HepG2 (cell line): Measurements from ENCODE around the gene LRIG1. TPM values are rescaled to one million over a fixed set of nuclear protein-coding genes. Genes with fewer than 3 reads are reported as not detected.
"Not testable (repeated sequence)": the region's sequence is repeated elsewhere in the genome, so short reads cannot be mapped to it uniquely, and the experiment has no call there.

Experiments used
- ATAC-seq: fragments of 200-7000 bp; cut with Tn5 transposase; 3 replicates; pipeline ENCODE4 v1.9.1; 2020; ENCODE audit warnings: mild to moderate bottlenecking, moderate library complexity
- BruUV-seq: library from RNA; stranded (reverse); fragments of 400-500 nt; replicated peaks from 2 replicates; lab custom pipeline; 2021; lab: Mats Ljungman, UMichigan
- CTCF ChIA-PET: fragments of 300-600 bp; formaldehyde crosslinking; extraction: SDS; loops from one replicate; lab custom pipeline; 2021; ENCODE audit warnings: low total read pairs, inconsistent platforms, low intra/inter-chr PET ratio; lab: Yijun Ruan, JAX
- POLR2A ChIA-PET: fragments of 350-600 bp; sonication (Branson Sonifier 250); formaldehyde crosslinking; loops from one replicate; lab custom pipeline; 2020; ENCODE audit warnings: antibody characterized with exemption, inconsistent platforms; lab: Yijun Ruan, JAX
- DNase-seq: peaks from one replicate; pipeline ENCODE4 v3.0.0-alpha.2; 2015; ENCODE audit warnings: low spot score
- FAIRE-seq: peaks from 3 replicates; lab custom pipeline; 2011; peaks lifted over from hg19 to GRCh38; lab: Jason Lieb, UNC
- H2AFZ ChIP-seq: one replicate; pipeline ENCODE4 v1.6.1; 2011; ENCODE audit warnings: low read length, inconsistent platforms
- H3K27ac ChIP-seq: fragments of 300-600 bp; 3 replicates; pipeline ENCODE4 v1.8.0; 2011; ENCODE audit warnings: mixed run types, mild to moderate bottlenecking, mixed read lengths, low read length, inconsistent platforms; ENCODE audit not compliant: insufficient read depth; ENCODE audit errors: extremely low read length
- H3K27me3 ChIP-seq, 2 experiments: fragments of 200-600 bp in 1 of 2; 2 replicates in 1 of 2; 3 replicates in 1 of 2; pipeline versions ENCODE4 v1.6.0 to v1.8.0; 2011; ENCODE audit warnings: low read length in 2 of 2, mild to moderate bottlenecking in 2 of 2, moderate library complexity in 2 of 2, inconsistent platforms in 1 of 2; ENCODE audit not compliant: insufficient read depth in 2 of 2, control insufficient read depth in 1 of 2
- H3K36me3 ChIP-seq, 2 experiments: fragments of 200-600 bp in 1 of 2; replicated peaks in 1 of 2; 2 replicates in 1 of 2; 3 replicates in 1 of 2; pipeline versions ENCODE4 v1.5.1 to v1.8.0; 2011; ENCODE audit warnings: low read length in 2 of 2, inconsistent platforms in 1 of 2; ENCODE audit not compliant: insufficient read depth in 2 of 2, control insufficient read depth in 1 of 2
- H3K4me1 ChIP-seq: 2 replicates; pipeline ENCODE4 v1.5.1; 2012; ENCODE audit warnings: low read length, inconsistent platforms; ENCODE audit not compliant: insufficient read depth
- H3K4me2 ChIP-seq: 2 replicates; pipeline ENCODE4 v1.6.0; 2011; ENCODE audit warnings: low read depth, low read length, inconsistent platforms
- H3K4me3 ChIP-seq, 3 experiments: fragments of 200-600 bp in 1 of 3; sonication (generic), shearing (Covaris generic) in 1 of 3; replicated peaks in 1 of 3; 2 replicates each; pipeline ENCODE4 v1.5.1; 2011 to 2016; ENCODE audit warnings: low read length in 3 of 3, inconsistent platforms in 2 of 3, low read depth in 2 of 3, mild to moderate bottlenecking in 2 of 3, control low read depth in 1 of 3, mixed read lengths in 1 of 3; ENCODE audit not compliant: insufficient read depth in 1 of 3
- H3K79me2 ChIP-seq: one replicate; pipeline ENCODE4 v1.6.1; 2011; ENCODE audit warnings: low read length, inconsistent platforms; ENCODE audit not compliant: insufficient read depth
- H3K9ac ChIP-seq: 2 replicates; pipeline ENCODE4 v1.6.0; 2011; ENCODE audit warnings: mild to moderate bottlenecking, low read depth, low read length, inconsistent platforms; ENCODE audit not compliant: insufficient read depth
- H3K9me3 ChIP-seq: 2 replicates; pipeline ENCODE4 v1.5.1; 2012; ENCODE audit warnings: mild to moderate bottlenecking, low read length
- H4K20me1 ChIP-seq: 2 replicates; pipeline ENCODE4 v1.6.0; 2011; ENCODE audit warnings: inconsistent platforms, mild to moderate bottlenecking, low read length, moderate library complexity; ENCODE audit not compliant: insufficient read depth
- GPN1 ChIP-seq: sonication (generic); formaldehyde crosslinking; IDR thresholded peaks from 2 replicates; pipeline ENCODE4 v1.5.1; 2020; ENCODE audit warnings: missing genetic modification reagents, borderline replicate concordance
- IRX3 ChIP-seq: sonication (generic); formaldehyde crosslinking; IDR thresholded peaks from 2 replicates; pipeline ENCODE4 v1.8.1; 2023; ENCODE audit warnings: mild to moderate bottlenecking, low read depth, missing genetic modification reagents, borderline replicate concordance
- LBX2 ChIP-seq: sonication (generic); formaldehyde crosslinking; IDR thresholded peaks from 2 replicates; pipeline ENCODE4 v1.5.0; 2020; ENCODE audit warnings: missing genetic modification reagents, mild to moderate bottlenecking, borderline replicate concordance
- TERF1 ChIP-seq: sonication (generic); formaldehyde crosslinking; IDR thresholded peaks from 2 replicates; pipeline ENCODE4 v1.8.0; 2022; ENCODE audit warnings: mild to moderate bottlenecking, missing genetic modification reagents, moderate library complexity
- ZBTB8A ChIP-seq: sonication (generic); formaldehyde crosslinking; IDR thresholded peaks from 2 replicates; pipeline ENCODE4 v1.4.0; 2020; ENCODE audit warnings: mild to moderate bottlenecking, low read depth, missing genetic modification reagents, borderline replicate concordance
- ZNF326 ChIP-seq: sonication (generic); formaldehyde crosslinking; IDR thresholded peaks from 2 replicates; pipeline ENCODE4 v1.4.0; 2020; ENCODE audit warnings: missing genetic modification reagents, borderline replicate concordance
- ZNF337 ChIP-seq: sonication (generic); formaldehyde crosslinking; IDR thresholded peaks from 2 replicates; pipeline ENCODE4 v1.5.1; 2020; ENCODE audit warnings: missing genetic modification reagents, low read depth, mild to moderate bottlenecking, borderline replicate concordance
- ZNF652 ChIP-seq: IDR thresholded peaks from 2 replicates; pipeline ENCODE4 v1.6.1; 2016; ENCODE audit warnings: low read depth, borderline replicate concordance
- ZNF761 ChIP-seq: sonication (generic); formaldehyde crosslinking; conservative IDR thresholded peaks from 2 replicates; pipeline ENCODE4 v1.4.0; 2020; ENCODE audit warnings: mild to moderate bottlenecking, missing genetic modification reagents
- WGBS: methylation state at CpG from one replicate; pipeline ENCODE4 v1.1.6; 2017; ENCODE audit warnings: low lambda C conversion rate; 5-methylcytosine and 5-hydroxymethylcytosine counted together
- in situ Hi-C: cut with HindIII; loops from 2 replicates; pipeline ENCODE4 v1.10.0; 2017; ENCODE audit warnings: low pct_unique_long_range_greater_than_20kb; ENCODE audit not compliant: extremely low pct_ligation_motif_present
- intact Hi-C: fragments of 100-400 bp; cut with micrococcal nuclease; formaldehyde crosslinking; loops from one replicate; pipeline ENCODE4 v1.10.0; 2022; ENCODE audit not compliant: unreplicated experiment
- polyA plus RNA-seq, 8 experiments: library from polyadenylated mRNA; depleted of rRNA in 3 of 8; stranded (reverse) in 7 of 8; unstranded in 1 of 8; fragments of >200 nt; fragmentation: Illumina TruSeq in 4 of 8; extraction: Trizol in 4 of 8; gene quantifications; 2 replicates each; pipeline versions ENCODE4 v1.2.1 to v1.2.3, GENCODE V29; 2011 to 2016; ENCODE audit warnings: low read depth in 4 of 8, missing spikeins in 1 of 8, mixed read lengths in 1 of 8; ENCODE audit not compliant: insufficient read depth in 1 of 8
- total RNA-seq, 5 experiments: library from RNA; depleted of rRNA; stranded (reverse); fragments of >200 nt; fragmentation: Illumina TruSeq; extraction: Trizol; gene quantifications; 2 replicates each; pipeline ENCODE4 v1.2.3, GENCODE V29; 2016; ENCODE audit warnings: low read depth in 1 of 5

Gene LRIG1
- total and polyA plus RNA-seq, 2 of the 13 experiments (the other 11 are each of a cell fraction or from before 2014, with no cell fraction given) = 17.8 to 24.8 TPM

GRCh38 chr3:66421144-66421543 is 79.7 kb downstream of the LRIG1 start:
- DNase-seq, FAIRE-seq, in situ Hi-C loops, H3K36me3 ChIP-seq, CTCF ChIA-PET, H3K4me2 ChIP-seq, H3K27ac ChIP-seq, H3K27me3 ChIP-seq, H3K9ac ChIP-seq, BruUV-seq, H2AFZ ChIP-seq, H4K20me1 ChIP-seq, ATAC-seq, intact Hi-C loops, H3K4me3 ChIP-seq: not testable (repeated sequence)
- Histone ChIP-seq H3K4me1 (peaks cover 13% of the 10 kb centered on the region), H3K79me2 (peaks cover 16% of the 10 kb centered on the region), H3K9me3 (peaks cover 19% of the 10 kb centered on the region)
- POLR2A ChIA-PET = interaction anchor here (0.8 kb wide), 1 partner anchor 60 kb away, joined by 3 read pairs; no protein-coding TSS in a partner anchor
- 0 out of 2 replicates have a peak, but pooled peaks have one; percentile 17 for TF ChIP-seq ZNF652 (CRISPR knock-in tag)
- WGBS = 86% methylated on average over 1 of the region's 3 CpGs

- DNase-seq (no peak), FAIRE-seq (no peak), ATAC-seq (no peak)
- in situ Hi-C loops (no loop called here), intact Hi-C loops (no loop called here)
- Histone ChIP-seq H3K4me3 (no peak overlapping the region), H3K4me1 (peaks cover 5% of the 10 kb centered on the region; the same call in 1 of the 2 replicates), H2AFZ (no peak overlapping the region), H3K9ac (no peak overlapping the region), H3K9me3 (peaks cover 19% of the 10 kb centered on the region), H3K27me3 (no peaks in the 10 kb centered on the region), H3K27ac (no peak overlapping the region), H3K79me2 (peaks cover 7% of the 10 kb centered on the region), H3K4me2 (no peak overlapping the region), H3K36me3 (peaks cover 3 to 14% of the 10 kb centered on the region in 2 experiments), H4K20me1 (no peaks in the 10 kb centered on the region)
- 97% methylated on average over 14 of the region's 14 CpGs for WGBS
- TF ChIP-seq ZNF761 (CRISPR knock-in tag) (no peak), ZBTB8A (CRISPR knock-in tag) (no peak), ZNF337 (no peak), TERF1 (CRISPR knock-in tag) (no peak), GPN1 (CRISPR knock-in tag) (no peak), ZNF326 (CRISPR knock-in tag) (no peak), LBX2 (no peak), IRX3 (CRISPR knock-in tag) (no peak)
- ChIA-PET POLR2A (no interaction called here), CTCF (no interaction called here)
- no TSS peak for BruUV-seq
These were observed 81.8 kb downstream of the LRIG1 start for GRCh38 chr3:66419036-66419435.
